ENCODE measurements around the gene PRXL2C. TPM values are rescaled to one million over a fixed set of nuclear protein-coding genes. Genes with fewer than 3 reads are reported as not detected.

The PRXL2C gene
- total and polyA plus RNA-seq, 2 of the 8 experiments (the other 6 are each of a cell fraction or from before 2014, with no cell fraction given): 2.8 to 7.3 TPM

DNA sequence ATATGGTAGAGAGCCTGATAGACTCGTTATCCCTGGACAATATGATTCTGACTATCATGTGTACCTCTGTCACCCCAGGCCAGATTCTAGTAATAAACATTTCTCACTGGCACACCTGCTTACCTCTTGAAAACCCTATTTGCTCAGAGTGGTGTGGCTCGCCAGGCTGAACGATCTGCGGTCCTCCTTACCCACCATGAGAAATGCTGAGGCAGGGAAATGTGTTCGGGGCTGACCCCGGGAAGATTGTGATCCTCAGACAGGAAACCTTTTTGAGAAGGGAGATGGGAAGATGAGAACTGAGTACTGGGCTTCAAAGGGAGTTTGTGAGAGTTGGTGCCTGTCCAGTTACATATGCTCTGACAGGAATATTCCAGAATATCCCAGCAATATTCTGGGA lies 10.7 kb upstream of the PRXL2C start:
- Histone ChIP-seq H3K14ac (ENCODE audit: insufficient read length) (no peak overlapping the region), H3K4me2 (ENCODE audit: insufficient read depth in 1 of 2, low read depth in 2 of 2, low read length in 2 of 2) (no peak overlapping the region), H3K23me2 (ENCODE audit: low read depth, low read length) (no peaks in the 10 kb centered on the region), H3K79me2 (ENCODE audit: control insufficient read depth in 1 of 2, insufficient read depth in 2 of 2, low read length in 2 of 2) (no peaks in the 10 kb centered on the region), H3K23ac (ENCODE audit: insufficient read length) (no peak overlapping the region), H3K27ac (ENCODE audit: low read depth, low read length) (no peak overlapping the region), H2BK12ac (ENCODE audit: low read depth, low read length) (peak overlapping the region; percentile 60; the same call in 1 of the 2 replicates), H2BK20ac (ENCODE audit: low read length) (no peak overlapping the region), H2BK120ac (replicated peaks; ENCODE audit: low read depth, low read length) (no peak overlapping the region), H4K8ac (ENCODE audit: extremely low read depth, insufficient read depth, low read length) (no peak overlapping the region), H4K5ac (ENCODE audit: insufficient read length, low read depth, low read length) (no peak overlapping the region), H2BK5ac (ENCODE audit: low read depth, low read length) (no peak overlapping the region), H3K9me3 (ENCODE audit: insufficient read depth in 2 of 2, low read depth in 1 of 2, low read length in 1 of 2) (peaks cover 0 to 4% of the 10 kb centered on the region in 2 experiments; a peak in 1 of 4 replicates), H2AFZ (ENCODE audit: low read length) (no peak overlapping the region), H3K18ac (ENCODE audit: extremely low read depth, low read length) (no peak overlapping the region), H4K91ac (replicated peaks; ENCODE audit: insufficient read length, low read length) (no peak overlapping the region), H3K4ac (replicated peaks; ENCODE audit: insufficient read length, low read depth, low read length) (no peak overlapping the region), H3K79me1 (ENCODE audit: low read depth, low read length) (no peaks in the 10 kb centered on the region), H4K20me1 (replicated peaks in 1 of 2; ENCODE audit: control insufficient read depth in 1 of 2, insufficient read depth in 2 of 2, low read length in 2 of 2) (no peaks in the 10 kb centered on the region), H3K9ac (replicated peaks in 1 of 4; ENCODE audit: extremely low read depth in 1 of 4, low read depth in 3 of 4, low read length in 3 of 4) (no peak overlapping the region), H2BK15ac (ENCODE audit: low read length) (no peak overlapping the region), H3K56ac (replicated peaks; ENCODE audit: insufficient read length, low read depth, low read length) (no peak overlapping the region), H3K4me1 (replicated peaks in 1 of 4; ENCODE audit: control insufficient read depth in 3 of 4, insufficient read depth in 4 of 4, low read length in 3 of 4) (no peaks in the 10 kb centered on the region), H3K4me3 (ENCODE audit: extremely low read depth in 1 of 4, insufficient read depth in 2 of 4, low read depth in 3 of 4, low read length in 4 of 4) (no peak overlapping the region), H2AK5ac (ENCODE audit: low read depth, low read length) (no peak overlapping the region), H3K27me3 (replicated peaks in 1 of 4; ENCODE audit: control insufficient read depth in 3 of 4, extremely low read depth in 1 of 4, insufficient read depth in 3 of 4, low read length in 3 of 4) (no peaks in the 10 kb centered on the region), H3K36me3 (ENCODE audit: control insufficient read depth in 2 of 4, insufficient read depth in 4 of 4, low read length in 3 of 4) (no peaks in the 10 kb centered on the region)
- POLR2A ChIA-PET (ENCODE audit: partially characterized antibody): no interaction called here
- WGBS, 2 experiments (ENCODE audit: extremely low coverage in 1 of 2, insufficient coverage in 1 of 2, insufficient read length in 1 of 2, insufficient replicate concordance in 2 of 2, low coverage in 1 of 2, low lambda C conversion rate in 2 of 2, missing lambda C conversion rate in 1 of 2): 93% methylated on average over 6 of the region's 6 CpGs; no CpG with 5 or more reads in 1 of the 2 experiments
- FAIRE-seq (no peak), DNase-seq (ENCODE audit: low read depth in 1 of 2, low spot score in 2 of 2) (no peak)
- CTCF ChIA-PET (ENCODE audit: partially characterized antibody): interaction anchor here (0.7 to 3.2 kb wide), 11 partner anchors 10 to 348 kb away, joined by 3 to 27 read pairs (median 7); no protein-coding TSS in a partner anchor
- TF ChIP-seq CBX5 (IDR thresholded peaks at IDR 0.05; ENCODE audit: low read depth, low read length) (no peak), NRF1 (IDR thresholded peaks at IDR 0.05; ENCODE audit: low read depth, low read length) (no peak), TAF1 (IDR thresholded peaks at IDR 0.05; ENCODE audit: low read depth, low read length) (no peak), ASH2L (IDR thresholded peaks at IDR 0.05; ENCODE audit: low read length) (no peak), SIN3A (conservative IDR thresholded peaks at IDR 0.05 in 1 of 2, IDR thresholded peaks at IDR 0.05 in 1 of 2; ENCODE audit: low read depth in 1 of 2, low read length in 2 of 2) (no peak), POU5F1 (IDR thresholded peaks at IDR 0.05; ENCODE audit: low read depth, low read length) (no peak), CTBP2 (IDR thresholded peaks at IDR 0.05; ENCODE audit: borderline replicate concordance, insufficient read depth, insufficient read length, low read length) (no peak), MAFK (IDR thresholded peaks at IDR 0.05; ENCODE audit: low read depth, low read length) (no peak; the same call in 1 of the 2 replicates), RAD21 (IDR thresholded peaks at IDR 0.05 in 1 of 2, conservative IDR thresholded peaks at IDR 0.05 in 1 of 2; ENCODE audit: low read depth in 2 of 2, low read length in 2 of 2) (no peak)
- TF ChIP-seq, protein P1, sequence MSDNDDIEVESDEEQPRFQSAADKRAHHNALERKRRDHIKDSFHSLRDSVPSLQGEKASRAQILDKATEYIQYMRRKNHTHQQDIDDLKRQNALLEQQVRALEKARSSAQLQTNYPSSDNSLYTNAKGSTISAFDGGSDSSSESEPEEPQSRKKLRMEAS (IDR thresholded peaks at IDR 0.05): no peak
- TF ChIP-seq, protein P2, sequence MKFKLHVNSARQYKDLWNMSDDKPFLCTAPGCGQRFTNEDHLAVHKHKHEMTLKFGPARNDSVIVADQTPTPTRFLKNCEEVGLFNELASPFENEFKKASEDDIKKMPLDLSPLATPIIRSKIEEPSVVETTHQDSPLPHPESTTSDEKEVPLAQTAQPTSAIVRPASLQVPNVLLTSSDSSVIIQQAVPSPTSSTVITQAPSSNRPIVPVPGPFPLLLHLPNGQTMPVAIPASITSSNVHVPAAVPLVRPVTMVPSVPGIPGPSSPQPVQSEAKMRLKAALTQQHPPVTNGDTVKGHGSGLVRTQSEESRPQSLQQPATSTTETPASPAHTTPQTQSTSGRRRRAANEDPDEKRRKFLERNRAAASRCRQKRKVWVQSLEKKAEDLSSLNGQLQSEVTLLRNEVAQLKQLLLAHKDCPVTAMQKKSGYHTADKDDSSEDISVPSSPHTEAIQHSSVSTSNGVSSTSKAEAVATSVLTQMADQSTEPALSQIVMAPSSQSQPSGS (IDR thresholded peaks at IDR 0.05; ENCODE audit: low read length): no peak
